PC-9 (cell line): Measurements from ENCODE around the gene ZBTB25.

Experiments used
- CTCF ChIP-seq: fragments of 200-600 bp; sonication (generic); conservative IDR thresholded peaks from 2 replicates; pipeline ENCODE4 v1.6.1; 2017; ENCODE audit warnings: mixed run types, antibody characterized with exemption, mild to moderate bottlenecking, moderate library complexity
- EZH2 ChIP-seq: fragments of 200-600 bp; sonication (generic); IDR thresholded peaks from 2 replicates; pipeline ENCODE4 v1.8.0; 2017; ENCODE audit warnings: antibody characterized with exemption, low read depth

GRCh38 chr14:64518229-64518628, 14.6 kb upstream of the ZBTB25 start:
- TF ChIP-seq CTCF, result no peak
- no peak for TF ChIP-seq EZH2
